Immature natural killer cell (primary cell): Measurements from ENCODE around the gene AKT1S1. TPM values are rescaled to one million over a fixed set of nuclear protein-coding genes. Genes with fewer than 3 reads are reported as not detected.

ENCODE experiments used
- polyA plus RNA-seq, 3 donors: library from polyadenylated mRNA; unstranded; fragments of 300-500 nt; fragmentation: Illumina TruSeq; gene quantifications; one replicate each; pipeline ENCODE4 v1.2.3, GENCODE V29; 2021

AKT1S1 gene
- polyA plus RNA-seq, 3 donors from 2014 or later: 2.5 to 4.7 (median 3.3) TPM

Other genes with a start within 250 kb of the AKT1S1 start
- 10 to 100 TPM in 2 of 3 donors, 1 to 10 TPM in 1; 9.0 to 17.3 (median 13.5) TPM for gene RRAS, start 237.2 kb downstream of the AKT1S1 start, polyA plus RNA-seq
- gene SCAF1, start 235.1 kb downstream of the AKT1S1 start, polyA plus RNA-seq: 1 to 10 TPM in 1 of 3 donors, under 1 TPM in 1, not detected in 1; 0.87 to 2.6 TPM
- 10 to 100 TPM; 63.8 to 82.0 (median 78.9) TPM for gene IRF3, start 211.5 kb downstream of the AKT1S1 start, polyA plus RNA-seq
- 10 to 100 TPM; 12.0 to 21.1 (median 20.4) TPM for gene BCL2L12, start 211.4 kb downstream of the AKT1S1 start, polyA plus RNA-seq
- gene PRMT1, start 200.1 kb downstream of the AKT1S1 start, polyA plus RNA-seq: 100 to 1,000 TPM; 125 to 204 (median 188) TPM
- under 1 TPM in 1 of 3 donors, not detected in 2; 0.28 TPM for gene ADM5, start 187.8 kb downstream of the AKT1S1 start, polyA plus RNA-seq
- not detected for gene CPT1C, start 186.2 kb downstream of the AKT1S1 start, polyA plus RNA-seq
- gene TSKS, start 114.0 kb downstream of the AKT1S1 start, polyA plus RNA-seq: under 1 TPM in 1 of 3 donors, not detected in 2; 0.19 TPM
- gene AP2A1, start 110.4 kb downstream of the AKT1S1 start, polyA plus RNA-seq: 10 to 100 TPM in 2 of 3 donors, 1 to 10 TPM in 1; 6.4 to 27.7 (median 11.6) TPM
- gene FUZ, start 64.1 kb downstream of the AKT1S1 start, polyA plus RNA-seq: 10 to 100 TPM in 1 of 3 donors, 1 to 10 TPM in 2; 7.3 to 12.0 (median 8.2) TPM
- gene MED25, start 59.1 kb downstream of the AKT1S1 start, polyA plus RNA-seq: 10 to 100 TPM in 2 of 3 donors, 1 to 10 TPM in 1; 5.0 to 30.4 (median 13.9) TPM
- gene PTOV1, start 26.2 kb downstream of the AKT1S1 start, polyA plus RNA-seq: 10 to 100 TPM; 32.0 to 59.7 (median 41.4) TPM
- gene PNKP, start 9.8 kb downstream of the AKT1S1 start, polyA plus RNA-seq: 10 to 100 TPM; 36.4 to 55.1 (median 41.4) TPM
- gene TBC1D17, start 347 bp upstream of the AKT1S1 start, polyA plus RNA-seq: 10 to 100 TPM in 1 of 3 donors, 1 to 10 TPM in 2; 7.1 to 18.4 (median 7.3) TPM
- gene IL4I1, start 19.5 kb upstream of the AKT1S1 start, polyA plus RNA-seq: under 1 TPM in 2 of 3 donors, not detected in 1; 0.27 to 0.40 TPM
- gene ATF5, start 51.9 kb upstream of the AKT1S1 start, polyA plus RNA-seq: 1 to 10 TPM; 1.2 to 3.1 (median 2.8) TPM
- gene NUP62, start 52.1 kb upstream of the AKT1S1 start, polyA plus RNA-seq: 10 to 100 TPM; 21.8 to 67.1 (median 34.3) TPM
- gene SIGLEC11, start 83.8 kb upstream of the AKT1S1 start, polyA plus RNA-seq: not detected
- gene VRK3, start 148.0 kb upstream of the AKT1S1 start, polyA plus RNA-seq: 100 to 1,000 TPM in 2 of 3 donors, 10 to 100 TPM in 1; 89.8 to 116 (median 106) TPM
- gene ZNF473, start 148.7 kb upstream of the AKT1S1 start, polyA plus RNA-seq: 1 to 10 TPM; 2.9 to 7.7 (median 5.2) TPM